VCaP (cell line): ENCODE data around the gene DIP2C.
A peak's percentile ranks its signal among the peaks of the same experiment; 100 is the strongest.

Experiments used
- H3K27ac ChIP-seq: fragments of 450-650 bp; 2 replicates; pipeline ENCODE4 v1.5.1; 2017
- TF ChIP-seq, protein P1 (sequence below): fragments of 450-650 bp; conservative IDR thresholded peaks from 2 replicates; pipeline ENCODE4 v1.5.1; 2017; ENCODE audit warnings: mild to moderate bottlenecking, moderate library complexity

The DIP2C gene

GRCh38 chr10:593421-593820, 96.0 kb downstream of the DIP2C start:
- TF ChIP-seq, protein P1, sequence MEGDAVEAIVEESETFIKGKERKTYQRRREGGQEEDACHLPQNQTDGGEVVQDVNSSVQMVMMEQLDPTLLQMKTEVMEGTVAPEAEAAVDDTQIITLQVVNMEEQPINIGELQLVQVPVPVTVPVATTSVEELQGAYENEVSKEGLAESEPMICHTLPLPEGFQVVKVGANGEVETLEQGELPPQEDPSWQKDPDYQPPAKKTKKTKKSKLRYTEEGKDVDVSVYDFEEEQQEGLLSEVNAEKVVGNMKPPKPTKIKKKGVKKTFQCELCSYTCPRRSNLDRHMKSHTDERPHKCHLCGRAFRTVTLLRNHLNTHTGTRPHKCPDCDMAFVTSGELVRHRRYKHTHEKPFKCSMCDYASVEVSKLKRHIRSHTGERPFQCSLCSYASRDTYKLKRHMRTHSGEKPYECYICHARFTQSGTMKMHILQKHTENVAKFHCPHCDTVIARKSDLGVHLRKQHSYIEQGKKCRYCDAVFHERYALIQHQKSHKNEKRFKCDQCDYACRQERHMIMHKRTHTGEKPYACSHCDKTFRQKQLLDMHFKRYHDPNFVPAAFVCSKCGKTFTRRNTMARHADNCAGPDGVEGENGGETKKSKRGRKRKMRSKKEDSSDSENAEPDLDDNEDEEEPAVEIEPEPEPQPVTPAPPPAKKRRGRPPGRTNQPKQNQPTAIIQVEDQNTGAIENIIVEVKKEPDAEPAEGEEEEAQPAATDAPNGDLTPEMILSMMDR: no peak
- H3K27ac ChIP-seq: no peak overlapping the region

DNA sequence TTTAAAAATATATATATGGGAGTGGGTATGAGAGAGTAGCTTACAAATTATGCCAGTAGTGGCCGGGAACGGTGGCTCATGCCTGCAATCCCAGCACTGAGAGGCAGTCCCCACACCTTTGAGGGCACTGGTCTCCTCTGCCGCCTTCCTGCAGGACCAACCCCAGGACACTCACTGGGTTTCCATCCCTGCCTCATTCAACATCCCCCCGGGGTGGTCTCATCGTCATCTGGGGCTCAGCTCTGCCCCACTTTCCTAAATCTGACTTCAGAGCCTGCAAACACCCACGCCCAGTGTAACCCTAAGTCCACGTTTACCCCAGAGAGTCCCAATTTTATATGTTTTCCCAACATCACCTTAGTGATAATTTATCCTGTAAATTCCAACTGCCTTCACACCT, 96.5 kb downstream of the DIP2C start:
- no peak overlapping the region for H3K27ac ChIP-seq
- TF ChIP-seq, protein P1: no peak

- H3K27ac ChIP-seq: no peak overlapping the region
- TF ChIP-seq, protein P1: no peak
These were observed 97.8 kb downstream of the DIP2C start for GRCh38 chr10:591646-592045.

DNA sequence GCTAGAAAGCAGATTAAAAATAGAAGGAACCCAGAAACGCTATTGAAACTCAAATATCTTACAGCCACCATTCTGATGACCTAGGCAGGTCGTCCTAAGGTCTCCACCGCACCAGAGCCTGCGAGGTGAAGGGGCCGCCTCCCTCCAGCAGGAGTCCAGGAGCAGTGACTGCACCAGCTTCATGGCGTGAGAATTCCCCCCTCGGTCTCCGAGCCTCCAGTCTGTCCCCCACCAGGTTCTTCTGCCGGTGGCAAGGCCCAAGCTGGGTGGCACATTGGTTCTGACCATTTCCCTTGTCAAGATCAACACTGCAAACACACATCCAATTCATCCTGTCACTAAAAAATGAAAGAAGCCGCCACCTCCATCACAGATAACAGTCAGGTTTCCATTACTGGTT, 98.7 kb downstream of the DIP2C start:
- H3K27ac ChIP-seq: no peak overlapping the region
- TF ChIP-seq, protein P1: no peak

DNA sequence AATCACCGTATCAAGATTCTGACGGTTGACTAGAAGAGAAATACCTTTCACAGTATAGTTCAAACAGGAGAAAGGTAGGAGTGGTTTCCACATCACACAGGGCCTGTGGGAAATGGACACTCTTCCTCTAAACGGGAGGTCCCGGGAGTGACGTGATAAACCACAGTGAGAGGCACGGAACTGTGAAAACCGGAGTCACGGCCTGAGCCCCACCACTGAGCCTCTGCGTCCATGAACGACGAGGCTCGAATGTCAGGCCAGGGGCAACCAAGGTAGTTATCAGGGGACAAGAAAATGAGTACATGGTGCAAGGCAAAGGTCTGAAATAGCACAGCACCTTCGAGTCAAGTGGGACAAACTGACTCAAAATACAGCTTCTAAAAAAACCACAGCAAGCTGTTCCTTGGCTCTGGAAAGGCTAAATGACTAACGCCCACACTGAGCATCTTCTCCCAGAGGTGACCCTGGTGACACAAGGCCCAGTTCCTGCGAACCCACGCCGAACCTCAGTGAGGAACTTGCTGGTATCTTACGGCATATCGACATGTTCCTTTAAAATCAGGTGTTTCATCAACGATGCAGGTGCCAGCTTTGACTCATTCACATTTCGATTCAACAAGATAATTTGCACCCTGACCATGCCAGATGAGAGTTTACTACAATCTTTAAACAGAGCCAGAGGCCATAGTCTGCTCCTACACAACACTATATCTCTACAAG, 99.3 kb downstream of the DIP2C start:
- no peak overlapping the region for H3K27ac ChIP-seq
- TF ChIP-seq, protein P1: no peak

- H3K27ac ChIP-seq: no peak overlapping the region
- TF ChIP-seq, protein P1: 0 out of 2 replicates have a peak, but pooled peaks have one; percentile 17
These were observed 101.0 kb downstream of the DIP2C start for GRCh38 chr10:588246-589165.

- H3K27ac ChIP-seq: no peak overlapping the region; the same call in 1 of the 2 replicates
- TF ChIP-seq, protein P1: no peak
These were observed 102.8 kb downstream of the DIP2C start for GRCh38 chr10:586716-587115.
